Right ventricle myocardium superior (tissue), 1 donor: ENCODE data around the gene KRTAP5-6. TPM values are rescaled to one million over a fixed set of nuclear protein-coding genes. Genes with fewer than 3 reads are reported as not detected.

Experiments
- ATAC-seq: fragments of 200-7000 bp; cut with Tn5 transposase; one replicate; pipeline ENCODE4 v1.9.1; 2020; ENCODE audit warnings: mild to moderate bottlenecking; ENCODE audit not compliant: poor library complexity
- DNase-seq: peaks from one replicate; pipeline ENCODE4 v3.0.0-alpha.2; 2020
- intact Hi-C: fragments of 100-400 bp; cut with DNase I; formaldehyde crosslinking; loops from one replicate; pipeline ENCODE4 v1.11.2; 2022
- total RNA-seq: library from RNA; stranded (reverse); fragmentation: NEBNext Ultra II Directional; extraction: Animal tissue kit (Norgen Biotek cat#: 25700); gene quantifications from one replicate; pipeline ENCODE4 v1.2.1, GENCODE V29; 2021
- donor health status: DM: no; HTN: yes; CAD: no; lungs with severe emphysema.

KRTAP5-6 gene
- total RNA-seq, 1 donor from 2014 or later = not detected

DNA sequence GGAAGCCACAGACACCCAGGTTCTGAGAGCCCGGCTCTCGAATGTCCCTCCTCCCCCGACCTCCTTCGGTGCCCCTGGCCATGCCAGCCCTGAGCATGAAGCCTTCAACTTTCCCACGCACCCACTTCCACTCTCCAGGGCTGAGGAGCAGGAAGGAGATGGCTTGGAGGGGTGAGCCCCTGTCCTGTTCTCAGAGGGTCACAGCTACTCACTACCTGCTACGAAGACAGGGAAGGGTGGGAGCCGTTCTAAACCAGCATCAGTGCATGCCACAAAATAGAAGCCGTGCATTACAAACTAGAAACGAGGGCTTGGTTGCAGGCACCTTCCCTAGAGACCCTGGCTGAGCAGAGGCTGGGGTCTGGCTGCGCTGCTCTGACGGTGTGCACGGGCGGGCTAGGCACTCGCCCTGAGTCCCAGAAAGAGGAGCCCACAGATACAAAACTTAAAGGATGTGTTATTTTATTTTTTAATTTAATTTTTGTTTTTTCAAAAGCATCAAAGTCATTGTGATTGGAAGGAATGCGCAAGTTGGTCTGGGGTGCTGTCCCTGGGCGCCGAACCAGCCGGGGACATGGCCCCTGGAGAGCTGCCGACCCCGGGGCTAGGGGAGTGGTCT lies 4.2 kb upstream of the KRTAP5-6 start:
- DNase-seq = no peak
- ATAC-seq = no peak
- intact Hi-C loops = loop anchor here (5.0 kb wide), 2 partner anchors 41 to 459 kb away; no protein-coding TSS in a partner anchor

DNA sequence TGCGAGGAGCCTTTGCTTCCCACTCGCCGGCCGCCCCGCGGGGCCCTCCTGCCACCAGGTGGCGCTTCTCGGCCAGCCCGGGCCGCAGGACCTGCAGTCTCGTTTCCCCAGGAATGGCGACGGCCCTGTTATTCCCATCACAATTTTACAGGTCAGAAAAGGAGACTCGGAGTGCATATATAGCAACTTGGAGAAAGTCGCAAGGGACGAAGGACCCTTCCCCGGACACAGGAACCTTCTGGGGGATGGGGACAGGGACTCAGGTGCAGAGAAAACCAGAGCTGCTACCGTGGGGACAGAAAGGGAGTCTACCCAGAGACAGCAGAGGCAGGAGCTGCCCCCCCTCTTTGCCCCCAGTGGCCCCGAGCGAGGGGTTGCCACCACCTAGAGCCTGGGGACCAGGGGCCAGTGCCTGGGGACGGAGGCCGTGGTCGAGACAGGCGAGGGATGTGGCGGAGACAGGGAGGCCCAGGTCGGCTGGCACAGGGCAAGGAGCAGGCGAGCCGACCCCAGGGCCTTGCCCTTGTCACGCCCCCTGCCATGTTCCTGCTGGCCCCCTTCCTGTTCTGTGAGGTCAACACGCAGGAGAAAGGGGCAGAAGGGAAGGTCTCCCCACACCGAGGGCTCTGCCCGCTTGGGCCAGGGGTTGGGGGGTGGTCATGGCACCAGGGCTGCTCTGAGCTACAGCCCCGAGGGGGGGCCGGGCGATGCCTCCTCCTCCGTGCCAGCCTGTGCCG lies 3.5 kb upstream of the KRTAP5-6 start:
- intact Hi-C loops = loop anchor here (2.0 to 5.0 kb wide), 3 partner anchors 41 to 459 kb away; no protein-coding TSS in a partner anchor
- ATAC-seq (peak; percentile 93), DNase-seq (peak; percentile 88)

DNA sequence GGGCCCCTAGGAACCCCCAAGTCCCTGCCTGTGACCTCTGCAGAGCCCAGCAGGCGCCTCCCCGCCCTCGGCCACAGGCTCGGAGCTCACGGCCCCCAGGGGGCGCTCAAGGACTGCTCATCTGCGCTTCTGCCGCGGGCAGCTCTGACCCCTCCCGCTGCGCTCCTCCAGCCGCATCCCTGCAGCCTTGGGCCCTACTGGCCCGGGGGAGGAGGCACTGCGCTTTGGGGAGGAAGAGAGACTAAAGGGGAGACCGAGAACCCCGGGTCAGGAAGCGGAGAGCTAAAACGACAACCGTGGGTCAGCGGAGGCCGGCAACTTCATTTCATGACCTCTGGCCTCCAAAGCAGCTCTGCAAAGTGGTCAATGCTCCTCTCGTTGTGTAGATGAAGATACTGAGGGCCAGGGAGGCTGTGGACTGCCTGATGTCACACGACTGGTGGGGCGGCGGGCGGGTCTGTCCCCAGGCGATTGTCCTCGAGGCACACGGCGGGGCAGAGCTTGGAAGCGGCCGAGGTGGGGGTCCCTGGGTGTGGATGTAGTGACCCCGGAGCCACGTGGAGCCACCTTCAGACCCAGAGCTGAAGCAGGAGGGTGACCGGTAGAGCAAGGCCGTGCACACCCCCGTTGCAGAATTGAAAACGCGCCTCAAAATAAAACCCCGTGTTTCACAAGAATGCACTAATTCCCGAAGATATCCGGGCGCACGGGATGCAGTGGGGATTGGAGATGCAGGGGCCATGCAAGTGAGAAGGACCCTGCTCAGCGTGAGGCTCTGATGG lies 2.7 kb upstream of the KRTAP5-6 start:
- ATAC-seq (peak; percentile 99), DNase-seq (peak; percentile 93)
- intact Hi-C loops = loop anchor here (2.0 to 5.0 kb wide), 3 partner anchors 42 to 458 kb away; no protein-coding TSS in a partner anchor

DNA sequence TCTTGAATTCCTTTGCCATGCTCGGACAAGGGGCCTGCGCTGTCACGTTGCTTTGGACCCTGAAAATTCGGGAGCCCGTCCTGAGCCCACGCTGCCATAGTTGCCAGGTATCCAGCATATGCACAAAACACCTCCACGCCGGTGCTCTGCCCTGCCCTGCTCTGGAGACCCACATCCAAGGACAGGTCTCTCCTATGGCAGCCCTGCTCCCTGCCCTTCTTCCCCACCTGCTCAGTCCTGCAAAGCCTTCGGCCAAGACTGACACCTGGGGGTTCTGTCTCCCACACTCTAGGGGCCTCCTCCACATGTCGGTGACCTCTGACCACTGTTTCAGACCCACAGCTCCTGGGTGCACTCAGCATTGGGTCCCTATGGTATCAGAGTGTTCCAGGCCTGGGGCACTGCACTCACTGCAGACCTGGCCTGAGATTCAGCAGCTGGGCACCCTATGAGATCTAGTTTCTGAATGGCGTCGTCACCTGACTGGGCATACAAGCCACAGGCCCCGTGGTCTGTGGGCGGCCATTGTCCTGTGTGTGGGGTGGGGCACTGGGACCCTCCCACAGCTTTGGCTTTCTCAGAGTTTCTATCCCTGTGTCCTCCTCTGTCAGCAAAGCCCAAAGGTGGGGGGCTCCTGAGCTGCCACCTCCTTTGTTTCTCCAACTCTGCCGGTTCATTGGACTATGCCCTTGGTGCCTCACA lies 2.0 kb upstream of the KRTAP5-6 start:
- intact Hi-C loops = loop anchor here (2.0 to 5.0 kb wide), 3 partner anchors 43 to 457 kb away; no protein-coding TSS in a partner anchor
- no peak for DNase-seq
- no peak for ATAC-seq

DNA sequence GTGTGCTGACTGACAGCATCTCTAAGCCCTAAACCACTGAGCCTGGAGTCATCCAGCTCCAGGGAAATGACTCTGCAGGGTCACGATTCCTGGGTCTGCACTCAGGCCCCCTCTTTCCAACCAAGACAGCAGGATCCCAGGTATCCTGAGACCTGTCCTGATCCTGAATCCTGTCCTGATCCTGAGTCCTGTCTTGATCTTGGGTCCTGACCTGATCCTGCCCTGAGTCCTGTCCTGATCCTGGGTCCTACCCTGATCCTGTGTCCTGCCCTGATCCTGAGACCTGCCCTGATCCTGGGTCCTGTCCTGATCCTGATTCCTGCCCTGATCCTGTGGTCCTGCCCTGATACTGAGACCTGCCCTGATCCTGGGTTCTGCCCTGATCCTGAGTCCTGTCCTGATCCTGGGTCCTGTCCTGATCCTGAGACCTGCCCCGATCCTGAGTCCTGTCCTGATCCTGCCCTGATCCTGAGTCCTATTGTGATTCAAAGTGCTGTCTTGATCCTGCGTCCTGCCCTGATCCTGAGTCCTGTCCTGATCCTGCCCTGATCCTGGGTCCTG lies 1.4 kb upstream of the KRTAP5-6 start:
- intact Hi-C loops = loop anchor here (2.0 kb wide), 1 partner anchor 135 kb away; no protein-coding TSS in a partner anchor
- DNase-seq = no peak

DNA sequence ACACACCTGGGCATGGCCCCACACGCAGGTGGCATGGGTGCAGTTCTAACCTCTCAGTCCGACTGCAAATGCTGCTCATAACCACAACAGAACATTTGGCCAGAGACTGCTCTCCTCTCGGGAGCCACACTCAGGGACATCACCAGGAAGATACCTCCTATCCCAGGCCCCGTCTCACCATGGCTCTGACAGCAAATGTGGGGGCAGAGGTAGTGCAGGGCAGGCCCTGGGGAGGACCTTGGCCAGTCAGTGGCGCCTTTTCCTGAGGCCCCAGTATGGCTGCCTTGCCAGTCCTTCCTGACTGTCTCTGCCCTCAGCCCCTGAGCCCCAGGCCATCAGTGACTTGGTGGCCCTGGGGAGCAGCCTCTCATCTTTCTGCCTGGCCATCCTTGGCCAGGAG lies 2.8 kb downstream of the KRTAP5-6 start:
- DNase-seq = no peak
- intact Hi-C loops = no loop called here
- ATAC-seq = no peak

More for the DNA sequence above, 1.4 kb upstream of the KRTAP5-6 start:
- no peak for ATAC-seq

DNA sequence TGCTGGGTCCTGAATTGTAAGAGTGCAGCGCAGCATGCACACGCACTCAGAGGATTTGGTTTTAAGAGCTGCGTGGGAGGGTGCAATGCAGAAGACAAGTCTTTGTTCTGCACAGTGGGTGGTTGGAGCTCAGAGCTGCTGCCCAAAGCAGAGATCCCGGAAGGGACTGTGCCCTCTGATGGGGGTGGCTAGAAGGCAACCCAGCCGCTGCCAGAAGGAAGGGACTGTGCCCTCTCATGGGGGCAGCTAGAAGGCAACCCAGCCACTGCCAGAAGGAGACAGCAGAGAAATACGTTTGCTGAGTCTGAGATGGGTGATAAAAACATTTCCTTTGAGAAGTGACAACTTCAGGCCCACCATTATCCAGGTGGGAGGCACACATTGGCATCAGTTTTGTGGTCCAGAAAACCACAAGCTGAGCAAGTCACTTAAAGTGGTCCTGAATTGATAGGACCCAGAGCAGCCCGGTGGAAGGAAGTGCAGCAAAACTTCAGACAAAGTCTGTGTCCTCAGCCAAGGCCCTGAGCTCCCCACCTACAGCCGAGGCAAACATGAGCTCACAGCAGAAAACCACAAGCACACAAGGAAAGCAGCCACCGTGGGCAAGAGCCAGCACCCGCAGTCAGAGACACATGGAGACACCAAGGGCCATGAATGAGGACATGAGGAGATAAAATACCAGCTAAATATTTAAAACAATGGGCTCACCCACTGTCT lies 4.3 kb downstream of the KRTAP5-6 start:
- ATAC-seq (no peak), DNase-seq (no peak)
- intact Hi-C loops = no loop called here

DNA sequence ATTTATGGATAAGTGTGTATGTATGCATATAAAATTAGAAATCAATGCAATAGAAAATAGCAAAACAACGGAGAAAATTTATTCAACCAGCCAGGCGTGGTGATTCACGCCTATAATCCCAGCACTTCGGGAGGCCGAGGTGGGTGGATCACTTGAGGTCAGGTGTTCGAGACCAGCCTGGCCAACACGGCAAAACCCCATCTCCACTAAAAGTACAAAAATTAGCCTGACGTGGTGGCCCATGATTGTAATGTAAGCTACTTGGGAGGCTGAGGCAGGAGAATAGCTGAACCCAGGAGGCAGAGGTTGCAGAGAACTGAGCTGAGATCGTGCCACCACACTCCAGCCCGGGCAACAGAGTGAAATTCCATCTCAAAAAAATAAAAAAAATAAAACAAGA lies 5.5 kb downstream of the KRTAP5-6 start:
- intact Hi-C loops = no loop called here
- ATAC-seq (no peak), DNase-seq (no peak)

DNA sequence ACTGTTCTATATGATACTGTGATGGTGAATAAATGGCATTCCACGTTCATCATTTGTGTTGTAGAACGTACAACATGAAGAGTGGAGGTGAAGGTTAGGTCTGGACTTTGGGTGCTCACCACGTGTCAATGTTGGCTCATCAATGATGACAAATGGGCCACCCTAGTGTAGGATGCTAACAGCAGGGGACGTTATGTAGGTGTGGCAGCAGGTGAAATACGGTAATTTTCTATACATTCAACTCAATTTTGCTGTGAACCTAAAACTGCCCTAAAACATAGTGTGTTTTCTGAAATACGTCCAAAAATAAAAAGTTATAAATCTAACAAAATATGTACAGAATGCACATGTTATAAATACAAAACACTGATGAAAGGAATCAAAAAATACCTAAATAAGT lies 6.2 kb downstream of the KRTAP5-6 start:
- intact Hi-C loops = no loop called here
- DNase-seq (no peak), ATAC-seq (no peak)

DNA sequence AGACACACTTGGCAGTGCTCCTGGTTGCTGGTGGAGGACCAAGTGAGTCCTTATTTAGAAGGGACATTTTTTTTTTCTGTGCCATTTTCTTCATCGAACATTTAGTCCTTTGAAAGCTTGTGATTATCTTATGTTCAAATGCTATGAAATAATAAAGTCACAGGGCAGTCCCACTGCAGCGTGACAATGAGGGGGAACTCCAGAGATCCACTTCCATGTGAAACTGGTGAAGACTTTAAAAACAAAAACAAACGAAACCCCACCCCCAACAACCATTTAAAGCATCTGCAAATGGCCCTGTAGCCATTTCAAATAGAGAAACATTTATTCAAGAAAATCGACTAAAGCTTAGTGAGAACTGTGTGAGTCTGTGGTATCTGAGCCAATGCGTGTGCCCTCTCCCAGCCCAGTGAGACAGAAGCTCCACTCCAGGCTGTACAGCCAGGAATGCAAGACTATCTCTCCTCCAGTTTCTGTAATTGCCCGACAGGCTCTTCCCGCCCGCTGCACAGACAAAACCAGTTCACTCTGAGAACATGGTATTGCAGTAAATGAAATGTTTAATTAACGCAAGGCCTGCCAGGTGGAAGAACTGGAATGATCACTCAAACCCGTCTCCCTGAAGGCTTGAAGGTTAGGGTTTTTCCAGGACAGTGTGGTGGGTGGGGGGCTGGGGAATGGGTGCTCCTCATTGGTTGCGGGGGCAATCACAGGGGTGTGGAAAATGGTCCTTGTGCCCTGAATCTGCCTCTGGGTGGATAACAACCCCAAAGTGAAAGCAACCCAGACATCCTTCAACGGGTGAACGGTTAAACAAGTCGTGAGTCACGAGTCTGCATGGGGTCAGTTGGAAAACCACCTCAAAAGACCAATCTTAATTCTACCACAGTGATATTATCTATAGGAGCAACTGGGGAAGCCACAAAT lies 8.4 kb downstream of the KRTAP5-6 start:
- intact Hi-C loops = no loop called here

DNA sequence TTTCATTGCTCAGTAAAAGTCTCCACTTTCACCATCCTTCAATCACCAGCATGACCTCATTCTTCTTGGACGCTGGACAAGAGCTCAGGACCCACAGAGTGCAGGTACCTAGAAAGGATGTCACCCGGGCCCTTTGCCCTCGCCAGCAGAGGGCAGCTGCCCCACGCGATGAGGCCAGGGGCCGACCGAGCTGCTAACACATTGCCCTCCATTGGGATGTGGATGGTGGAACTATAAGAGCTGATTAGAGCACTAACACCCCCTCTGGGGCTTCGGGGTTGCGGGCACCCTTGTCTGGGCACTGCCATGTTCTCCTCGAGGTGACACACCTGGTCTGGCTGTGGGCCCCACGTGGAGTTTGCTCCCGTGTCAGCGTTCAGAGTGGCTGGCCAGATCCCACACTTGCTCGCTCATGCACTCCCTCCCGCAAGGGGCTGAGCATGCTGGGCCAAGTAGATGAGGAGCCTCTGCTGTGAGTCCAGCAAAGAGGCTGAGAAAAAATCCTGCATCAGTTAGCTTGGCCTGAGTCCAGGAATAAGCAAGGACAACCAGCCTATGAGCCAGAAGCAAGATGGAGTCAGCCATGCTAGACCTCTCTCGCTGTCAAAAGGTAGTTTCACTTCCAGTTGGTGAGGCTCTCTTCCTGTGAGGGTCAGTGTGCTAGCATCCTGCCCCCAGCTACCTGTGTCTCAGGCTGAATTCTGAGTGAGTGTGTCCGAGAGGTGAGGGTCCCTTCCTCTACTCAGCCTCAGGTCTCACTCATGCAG lies 9.8 kb downstream of the KRTAP5-6 start:
- intact Hi-C loops = no loop called here
- DNase-seq (peak; percentile 57), ATAC-seq (peak; percentile 84)

More for the DNA sequence above, 8.4 kb downstream of the KRTAP5-6 start:
- ATAC-seq (peak; percentile 57), DNase-seq (no peak)

DNA sequence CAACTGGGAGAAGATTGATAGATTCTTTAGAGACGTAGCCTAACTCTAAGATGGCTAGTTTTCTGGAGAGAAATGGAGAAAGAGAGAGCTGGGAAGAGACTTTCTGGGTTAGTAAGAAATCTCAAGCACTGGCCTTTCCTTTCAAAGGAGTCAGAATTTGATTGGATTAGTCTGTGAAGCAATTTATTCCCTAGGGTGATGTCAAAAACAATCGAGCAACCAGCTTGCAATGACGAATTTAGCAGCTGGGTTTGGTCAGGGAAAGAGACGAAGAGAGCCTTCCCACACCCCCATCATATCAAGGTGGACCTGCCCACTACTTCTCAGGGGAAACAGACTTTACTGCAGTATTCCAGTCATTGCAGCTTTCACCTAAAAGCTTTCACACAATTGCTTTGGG lies 10.8 kb downstream of the KRTAP5-6 start:
- ATAC-seq = no peak
- DNase-seq = no peak
- intact Hi-C loops = no loop called here

DNA sequence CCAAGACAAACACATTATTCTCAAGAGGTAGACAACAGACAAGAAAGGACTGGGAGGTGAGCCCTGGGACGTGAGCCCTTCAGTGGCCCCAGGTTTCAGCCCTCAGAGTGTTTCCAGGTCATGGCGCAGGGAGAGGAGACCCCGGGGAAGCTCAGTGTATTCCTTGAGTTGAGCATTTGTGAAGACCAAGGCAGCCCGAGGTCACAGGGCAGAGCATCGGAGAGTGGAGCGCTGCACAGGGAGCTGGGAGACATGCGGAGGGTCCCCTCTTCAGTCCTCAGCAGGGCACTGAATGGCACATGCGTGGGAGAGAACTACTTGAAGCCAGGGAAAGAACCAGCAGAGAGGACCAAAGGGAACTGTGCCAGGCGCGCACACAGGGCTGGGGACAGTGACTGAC lies 11.7 kb downstream of the KRTAP5-6 start:
- intact Hi-C loops = no loop called here
- DNase-seq (no peak), ATAC-seq (no peak)

DNA sequence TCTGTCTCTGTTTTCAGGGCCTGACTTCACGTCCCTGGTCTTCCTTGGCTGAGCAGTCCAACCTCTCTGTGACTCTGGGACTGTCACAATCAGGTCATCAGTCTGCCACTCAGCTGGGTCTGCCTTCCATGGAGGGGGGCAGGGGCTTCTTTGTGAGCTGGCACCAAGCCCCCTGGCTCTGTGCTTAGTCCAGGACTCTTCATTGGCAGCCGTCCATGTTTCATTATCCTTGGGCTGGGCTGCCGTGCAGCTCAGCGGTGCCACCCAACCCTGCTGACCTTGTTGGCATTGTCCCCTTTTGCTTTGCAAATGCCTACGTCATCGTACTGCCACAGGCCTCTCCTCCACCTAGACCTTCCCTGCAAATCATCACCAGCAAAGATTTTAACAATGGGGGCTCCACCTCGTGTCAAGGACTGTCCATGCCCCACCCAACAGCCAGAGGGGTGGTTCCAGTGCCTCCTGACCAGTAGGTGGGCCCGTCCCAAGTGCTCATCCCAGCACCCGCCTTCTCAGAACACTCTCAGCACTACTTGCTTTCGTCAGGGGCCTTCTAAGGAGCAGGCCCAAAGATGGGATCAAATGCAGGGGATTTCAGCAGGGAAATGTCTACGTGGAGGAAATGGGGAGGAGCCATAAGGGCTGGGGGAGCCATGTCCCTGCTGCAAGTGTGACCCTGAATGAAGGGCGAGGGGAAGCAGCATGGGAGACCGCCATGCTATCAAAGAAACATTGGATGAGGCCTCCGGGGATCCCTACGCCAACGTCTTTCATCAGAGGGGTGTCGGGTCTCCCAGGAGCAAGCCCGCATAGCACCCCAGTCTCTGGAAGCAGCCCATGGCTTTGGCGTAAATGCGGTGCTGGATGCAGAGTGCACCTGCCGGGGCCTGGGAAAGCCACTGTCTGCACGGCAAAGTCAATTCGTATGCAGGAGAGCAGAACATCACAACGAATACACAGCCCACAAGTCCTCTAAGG lies 18.2 kb downstream of the KRTAP5-6 start:
- ATAC-seq (peak; percentile 85), DNase-seq (no peak)
- intact Hi-C loops = no loop called here

DNA sequence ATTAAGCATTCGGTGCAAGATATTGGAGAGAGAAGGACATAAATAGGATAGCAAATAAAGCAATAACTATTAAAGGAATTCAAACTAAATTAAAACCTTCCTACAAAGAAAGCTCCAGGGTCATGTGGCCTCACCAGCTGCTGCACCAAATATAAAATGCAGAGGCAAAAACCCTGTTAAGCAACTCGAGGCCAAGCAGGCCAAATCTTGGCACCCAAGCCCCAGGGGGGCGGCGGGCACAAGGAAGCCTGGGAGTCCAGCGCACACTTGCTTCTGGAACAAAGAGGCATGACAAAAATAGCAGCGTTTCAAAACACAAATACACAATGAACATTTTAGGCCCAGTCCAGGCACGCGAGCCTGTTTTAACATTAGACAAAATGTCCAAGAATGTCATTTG lies 20.8 kb downstream of the KRTAP5-6 start:
- peak; percentile 83 for ATAC-seq
- intact Hi-C loops = no loop called here
- DNase-seq = peak; percentile 71
